ENCODE measurements around the gene ANKS1A. TPM values are rescaled to one million over a fixed set of nuclear protein-coding genes. Genes with fewer than 3 reads are reported as not detected.

The ANKS1A gene
- total RNA-seq, 1 experiment from 2014 or later = 26.5 TPM

DNA sequence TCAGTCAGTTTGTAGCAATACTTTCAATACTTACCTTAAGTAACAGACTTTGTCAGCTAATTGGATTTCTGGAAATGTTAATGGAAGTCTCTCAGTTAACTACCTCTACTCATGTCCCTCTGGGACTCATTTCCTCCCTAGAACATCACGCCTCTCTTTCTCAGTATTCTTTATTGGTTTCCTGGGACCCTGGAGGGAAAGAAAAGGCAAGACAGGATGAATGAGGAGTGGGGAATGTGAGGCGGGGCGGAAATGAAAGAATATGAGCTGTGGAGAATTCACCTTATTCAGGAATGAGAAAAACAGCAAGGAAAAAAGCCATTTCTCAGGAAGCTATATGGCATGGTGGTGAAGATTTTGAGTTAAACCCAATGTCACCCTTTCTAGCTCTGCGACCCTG, 62.7 kb downstream of the ANKS1A start:
- Histone ChIP-seq H2BK5ac (ENCODE audit: insufficient read length, low read length) (no peak overlapping the region), H3K4me2 (ENCODE audit: insufficient read depth, insufficient read length, low read length) (no peak overlapping the region), H3K18ac (ENCODE audit: insufficient read length, low read depth, low read length) (no peak overlapping the region), H3K56ac (ENCODE audit: insufficient read length, low read depth, low read length) (no peak overlapping the region), H3K23me2 (ENCODE audit: insufficient read length, low read depth, low read length, poor library complexity, severe bottlenecking) (no peaks in the 10 kb centered on the region), H2AK5ac (ENCODE audit: insufficient read length, low read length) (no peak overlapping the region), H3K23ac (ENCODE audit: insufficient read length, low read depth, low read length) (no peak overlapping the region), H3T11ph (ENCODE audit: low read length) (no peak overlapping the region), H3K27ac (ENCODE audit: insufficient read length, low read depth, low read length) (no peak overlapping the region), H3K27me3 (ENCODE audit: insufficient read depth, low read length) (no peaks in the 10 kb centered on the region), H3K9me3 (ENCODE audit: control insufficient read depth, low read depth, low read length) (no peaks in the 10 kb centered on the region), H2BK120ac (ENCODE audit: low read depth, low read length, poor library complexity, severe bottlenecking) (no peak overlapping the region), H2BK12ac (ENCODE audit: insufficient read length, low read depth, low read length) (no peak overlapping the region), H2BK20ac (ENCODE audit: low read depth, low read length, poor library complexity, severe bottlenecking) (no peak overlapping the region), H3K79me2 (ENCODE audit: insufficient read depth, low read length) (0 out of 2 replicates have a peak, but pooled peaks cover 1% of the 10 kb centered on the region), H3K9ac (ENCODE audit: extremely low read depth, insufficient read length, low read length) (no peak overlapping the region), H4K8ac (replicated peaks; ENCODE audit: insufficient read length, low read depth, low read length) (no peak overlapping the region), H2BK15ac (ENCODE audit: low read depth, low read length) (no peak overlapping the region), H4K5ac (ENCODE audit: insufficient read length, low read depth, low read length) (no peak overlapping the region), H3K4ac (ENCODE audit: low read depth, low read length) (no peak overlapping the region), H4K91ac (ENCODE audit: insufficient read length, low read depth, low read length) (no peak overlapping the region), H4K20me1 (ENCODE audit: control insufficient read depth, insufficient read depth, insufficient read length) (no peaks in the 10 kb centered on the region), H3K14ac (ENCODE audit: insufficient read depth, low read length) (no peak overlapping the region), H2AFZ (ENCODE audit: low read length) (no peak overlapping the region), H3K79me1 (ENCODE audit: insufficient read depth, low read depth, low read length, poor library complexity, severe bottlenecking) (peaks cover 4% of the 10 kb centered on the region), H3K4me1 (ENCODE audit: insufficient read depth, low read length) (no peaks in the 10 kb centered on the region; the same call in 1 of the 2 replicates)
- WGBS (ENCODE audit: extremely low coverage, insufficient read length, low lambda C conversion rate) = no CpG with 5 or more reads among the region's 4 CpGs
- no peaks in the 10 kb centered on the region for H3K9me3 Mint-ChIP-seq
- no peak for DNase-seq
- peak overlapping the region in 1 of 3 experiments; percentile 0; a peak in 1 of 7 replicates for H3K27ac Mint-ChIP-seq
- no peaks in the 10 kb centered on the region for H3K36me3 Mint-ChIP-seq (ENCODE audit: insufficient read depth in 1 of 3, low read depth in 3 of 3)
- no peak overlapping the region for H3K4me3 Mint-ChIP-seq
- H3K4me1 Mint-ChIP-seq = peaks cover 13 to 24% of the 10 kb centered on the region in 2 experiments
- TF ChIP-seq, protein P1, sequence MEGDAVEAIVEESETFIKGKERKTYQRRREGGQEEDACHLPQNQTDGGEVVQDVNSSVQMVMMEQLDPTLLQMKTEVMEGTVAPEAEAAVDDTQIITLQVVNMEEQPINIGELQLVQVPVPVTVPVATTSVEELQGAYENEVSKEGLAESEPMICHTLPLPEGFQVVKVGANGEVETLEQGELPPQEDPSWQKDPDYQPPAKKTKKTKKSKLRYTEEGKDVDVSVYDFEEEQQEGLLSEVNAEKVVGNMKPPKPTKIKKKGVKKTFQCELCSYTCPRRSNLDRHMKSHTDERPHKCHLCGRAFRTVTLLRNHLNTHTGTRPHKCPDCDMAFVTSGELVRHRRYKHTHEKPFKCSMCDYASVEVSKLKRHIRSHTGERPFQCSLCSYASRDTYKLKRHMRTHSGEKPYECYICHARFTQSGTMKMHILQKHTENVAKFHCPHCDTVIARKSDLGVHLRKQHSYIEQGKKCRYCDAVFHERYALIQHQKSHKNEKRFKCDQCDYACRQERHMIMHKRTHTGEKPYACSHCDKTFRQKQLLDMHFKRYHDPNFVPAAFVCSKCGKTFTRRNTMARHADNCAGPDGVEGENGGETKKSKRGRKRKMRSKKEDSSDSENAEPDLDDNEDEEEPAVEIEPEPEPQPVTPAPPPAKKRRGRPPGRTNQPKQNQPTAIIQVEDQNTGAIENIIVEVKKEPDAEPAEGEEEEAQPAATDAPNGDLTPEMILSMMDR (conservative IDR thresholded peaks at IDR 0.05) = no peak
- no peaks in the 10 kb centered on the region for H3K27me3 Mint-ChIP-seq (ENCODE audit: low read depth)

Measured in H9 (cell line).